ENCODE data around the gene ENO3.

Gene ENO3

DNA sequence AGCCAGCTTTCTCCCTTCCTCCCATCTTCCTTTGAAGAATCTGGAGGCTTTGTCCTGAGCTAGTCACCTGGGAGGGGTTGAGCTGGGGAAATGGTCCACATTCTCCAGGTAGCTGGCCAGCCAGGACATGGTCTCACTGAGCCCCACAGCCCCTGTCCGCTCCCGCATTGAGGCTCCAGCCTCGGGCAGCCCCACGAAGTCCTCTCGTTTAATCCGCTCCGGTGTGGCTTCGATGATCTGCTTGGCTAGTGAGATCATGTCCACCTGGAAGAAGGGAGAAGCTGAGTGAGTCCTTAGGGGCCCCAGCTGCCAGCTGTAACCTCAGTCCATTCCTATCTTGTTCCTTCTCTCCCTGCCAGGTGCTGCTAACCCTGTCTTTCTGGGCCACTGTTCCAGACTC lies 19.4 kb downstream of the ENO3 start:
- Histone ChIP-seq H3K27me3 (no peaks in the 10 kb centered on the region), H3K27ac (no peak overlapping the region), H3K9me3 (no peaks in the 10 kb centered on the region), H3K36me3 (peaks cover 70% of the 10 kb centered on the region), H3K4me1 (peaks cover 42% of the 10 kb centered on the region), H4K20me1 (no peaks in the 10 kb centered on the region), H3K4me3 (no peak overlapping the region), H3K9ac (peak overlapping the region; percentile 83; the same call in 1 of the 2 replicates), H3K4me2 (no peak overlapping the region)
- no peak for TF ChIP-seq Cebpa-rat (IDR thresholded peaks at IDR 0.05)

DNA sequence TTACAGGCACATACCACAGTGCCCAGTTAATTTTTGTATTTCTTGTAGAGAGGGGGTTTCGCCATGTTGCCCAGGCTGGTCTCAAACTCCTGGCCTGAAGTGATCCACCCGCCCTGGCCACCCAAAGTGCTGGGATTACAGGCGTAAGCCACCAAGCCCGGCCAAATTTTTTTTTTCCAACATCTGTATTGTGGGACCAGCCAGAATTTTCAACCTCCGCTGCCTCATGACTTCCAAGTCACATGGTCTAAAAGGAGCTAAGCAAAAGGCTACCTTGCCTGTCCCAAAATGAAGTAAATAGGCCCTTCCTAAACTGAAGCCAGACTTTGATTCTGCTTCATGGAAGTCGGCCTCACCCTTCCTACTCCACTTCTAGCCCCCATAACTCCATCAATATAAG lies 20.9 kb downstream of the ENO3 start:
- Histone ChIP-seq H4K20me1 (no peaks in the 10 kb centered on the region), H3K4me2 (no peak overlapping the region), H3K9ac (no peak overlapping the region), H3K4me3 (no peak overlapping the region), H3K27ac (no peak overlapping the region), H3K4me1 (peaks cover 28% of the 10 kb centered on the region), H3K27me3 (no peaks in the 10 kb centered on the region), H3K9me3 (no peaks in the 10 kb centered on the region), H3K36me3 (peaks cover 71% of the 10 kb centered on the region)
- no peak for TF ChIP-seq Cebpa-rat (IDR thresholded peaks at IDR 0.05)

DNA sequence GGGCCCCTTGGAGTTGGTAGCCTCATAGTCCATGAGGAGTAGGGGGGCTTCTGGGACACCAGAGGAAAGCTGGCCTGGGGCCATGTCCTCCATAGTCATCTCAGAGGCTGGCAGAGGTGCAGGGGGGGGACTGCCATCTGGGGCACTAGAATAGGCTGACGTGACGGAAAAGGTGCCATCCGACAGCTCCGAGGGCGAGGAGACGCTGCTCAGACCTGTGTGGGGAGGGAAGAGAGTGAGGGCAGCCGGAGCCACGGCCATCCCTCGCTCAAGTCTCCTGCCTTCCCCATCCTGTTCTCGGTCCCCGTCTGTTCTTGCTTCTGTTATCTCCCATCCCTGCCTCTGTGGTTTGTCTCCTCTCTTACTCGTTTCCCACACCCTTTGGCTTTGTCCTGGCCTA lies 21.4 kb downstream of the ENO3 start:
- Histone ChIP-seq H3K4me3 (no peak overlapping the region), H3K4me1 (peaks cover 28% of the 10 kb centered on the region), H3K27me3 (no peaks in the 10 kb centered on the region), H3K27ac (no peak overlapping the region), H3K36me3 (peaks cover 76% of the 10 kb centered on the region), H3K9ac (no peak overlapping the region), H3K9me3 (no peaks in the 10 kb centered on the region), H4K20me1 (no peaks in the 10 kb centered on the region), H3K4me2 (no peak overlapping the region)
- no peak for TF ChIP-seq Cebpa-rat (IDR thresholded peaks at IDR 0.05)

DNA sequence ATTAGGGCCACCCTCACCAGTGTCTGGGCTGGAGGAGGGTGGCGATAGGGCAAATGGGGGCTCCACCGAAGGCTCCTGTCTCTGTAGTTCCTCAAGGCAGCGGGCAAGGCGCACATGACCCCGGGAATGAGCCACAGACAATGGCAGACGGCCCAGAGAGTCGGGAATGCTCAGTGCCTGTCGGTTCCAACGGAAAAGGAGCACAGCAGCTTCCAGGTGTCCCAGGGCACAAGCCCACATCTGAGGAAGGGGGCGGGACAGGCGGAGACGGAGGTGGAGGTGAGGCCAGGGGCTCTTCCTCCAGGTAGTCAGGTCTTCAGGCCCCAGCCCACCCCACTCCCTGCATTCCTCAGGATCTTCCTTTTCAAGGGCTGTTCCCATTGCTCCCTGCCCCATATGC lies 21.8 kb downstream of the ENO3 start:
- TF ChIP-seq Cebpa-rat (IDR thresholded peaks at IDR 0.05) = no peak
- H3K4me2 ChIP-seq = no peak overlapping the region
- no peak overlapping the region for H3K9ac ChIP-seq
- H3K9me3 ChIP-seq = no peaks in the 10 kb centered on the region
- H3K27ac ChIP-seq = no peak overlapping the region
- no peak overlapping the region for H3K4me3 ChIP-seq
- H3K36me3 ChIP-seq = peaks cover 80% of the 10 kb centered on the region
- no peaks in the 10 kb centered on the region for H3K27me3 ChIP-seq
- H4K20me1 ChIP-seq = no peaks in the 10 kb centered on the region
- H3K4me1 ChIP-seq = peaks cover 28% of the 10 kb centered on the region

DNA sequence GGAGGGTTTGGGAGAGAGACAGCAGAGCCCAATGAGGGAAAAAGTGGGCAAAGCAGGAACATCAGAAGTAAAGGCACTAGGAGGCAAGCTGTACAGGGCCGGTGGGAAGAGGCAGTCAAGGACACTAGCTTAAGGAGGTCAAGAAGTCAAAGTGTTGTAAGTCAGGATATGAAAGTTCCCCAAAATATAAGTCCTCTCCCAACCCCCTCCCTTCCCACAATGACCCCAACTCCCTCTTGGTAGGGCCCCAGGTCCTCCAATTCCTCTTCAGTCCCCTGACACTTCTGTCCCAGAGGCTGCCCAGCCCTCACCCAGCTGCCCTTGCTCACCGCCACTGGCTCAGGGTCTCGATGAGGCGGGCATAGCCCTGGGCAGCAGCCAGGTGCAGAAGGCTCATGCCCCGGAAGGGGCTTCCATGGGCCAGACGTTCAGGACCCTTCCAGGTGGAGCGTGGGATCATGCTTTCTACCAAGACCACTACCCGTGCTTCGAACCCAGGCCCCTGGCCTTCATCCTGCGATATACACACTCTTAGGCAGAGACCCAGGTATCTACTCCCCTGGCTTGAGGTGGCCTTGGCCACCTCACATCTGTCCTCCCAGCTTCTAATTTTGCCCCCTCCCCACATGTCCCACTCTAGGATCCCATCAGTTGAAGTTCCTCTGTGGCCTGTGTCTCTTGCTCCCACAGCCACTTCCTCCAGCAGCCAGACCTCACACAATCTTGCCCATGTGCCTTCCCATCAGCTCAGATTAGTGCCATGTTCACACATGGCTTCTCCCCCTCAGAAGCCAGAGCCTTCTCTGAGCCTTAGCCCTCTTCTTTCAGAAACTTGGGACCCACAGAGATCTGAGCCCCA lies 22.6 kb downstream of the ENO3 start:
- no peak overlapping the region for H3K4me3 ChIP-seq
- no peak overlapping the region for H3K4me2 ChIP-seq
- no peak for TF ChIP-seq Cebpa-rat (IDR thresholded peaks at IDR 0.05)
- no peak overlapping the region; the same call in 1 of the 2 replicates for H3K27ac ChIP-seq
- no peaks in the 10 kb centered on the region for H3K9me3 ChIP-seq
- peaks cover 26% of the 10 kb centered on the region for H3K4me1 ChIP-seq
- no peaks in the 10 kb centered on the region for H4K20me1 ChIP-seq
- H3K9ac ChIP-seq = 0 out of 2 replicates have a peak overlapping the region, but pooled peaks have one; percentile 15
- peaks cover 88% of the 10 kb centered on the region for H3K36me3 ChIP-seq
- H3K27me3 ChIP-seq = no peaks in the 10 kb centered on the region

DNA sequence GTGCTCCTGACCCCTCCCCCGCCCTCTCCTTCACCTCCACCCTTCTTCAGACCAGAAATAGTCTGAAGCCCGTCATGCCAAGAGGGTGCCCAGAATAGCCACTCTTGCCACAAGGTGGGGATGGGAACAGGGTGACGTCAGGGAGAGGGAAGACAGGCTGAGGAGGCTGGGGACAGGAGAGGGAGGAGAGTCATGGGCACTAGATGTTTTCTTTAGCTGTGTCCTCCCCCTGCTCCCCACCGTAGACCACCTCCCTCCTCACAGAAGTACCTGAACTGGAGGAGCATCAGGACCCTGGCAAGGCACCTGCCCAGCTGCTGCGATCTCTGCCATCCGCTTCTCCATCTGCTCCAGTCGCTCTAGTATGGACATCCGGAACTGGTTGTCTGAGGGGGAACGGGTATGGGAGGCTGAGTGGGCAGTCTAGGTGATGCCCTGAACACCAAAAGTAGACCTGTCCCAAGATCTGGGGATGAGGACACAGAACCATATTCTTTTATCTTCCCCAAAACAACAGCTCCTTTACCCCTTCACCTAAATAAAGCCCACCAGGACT lies 23.3 kb downstream of the ENO3 start:
- Histone ChIP-seq H3K4me3 (no peak overlapping the region), H4K20me1 (no peaks in the 10 kb centered on the region), H3K36me3 (peaks cover 90% of the 10 kb centered on the region), H3K4me2 (no peak overlapping the region), H3K9ac (0 out of 2 replicates have a peak overlapping the region, but pooled peaks have one; percentile 15), H3K27me3 (no peaks in the 10 kb centered on the region), H3K4me1 (peaks cover 26% of the 10 kb centered on the region), H3K9me3 (no peaks in the 10 kb centered on the region), H3K27ac (no peak overlapping the region; the same call in 1 of the 2 replicates)
- no peak for TF ChIP-seq Cebpa-rat (IDR thresholded peaks at IDR 0.05)

DNA sequence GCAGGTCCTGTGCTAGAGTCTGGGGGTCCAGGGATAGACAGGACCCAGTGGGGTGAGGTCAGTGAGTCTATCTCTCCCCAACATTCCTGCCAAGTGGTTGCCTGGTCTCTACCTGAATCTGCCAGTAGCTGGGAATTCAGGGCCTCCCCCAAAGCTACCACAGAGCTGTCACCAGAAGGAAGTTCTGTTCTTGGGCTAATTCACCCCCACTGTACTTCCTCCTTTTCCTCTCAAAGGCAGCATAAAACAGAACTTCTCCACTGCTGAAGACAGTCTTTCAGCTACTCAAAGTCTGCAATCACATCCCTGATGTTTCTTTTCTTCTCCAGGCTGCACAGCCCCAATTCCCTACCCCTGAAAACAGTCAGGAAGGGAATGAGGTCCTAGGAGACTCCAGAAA lies 27.8 kb downstream of the ENO3 start:
- Histone ChIP-seq H3K27ac (peak overlapping the region; percentile 3; the same call in 1 of the 2 replicates), H4K20me1 (no peaks in the 10 kb centered on the region), H3K9ac (peak overlapping the region; percentile 33), H3K4me2 (peak overlapping the region; percentile 49), H3K4me3 (no peak overlapping the region), H3K36me3 (peaks cover 72% of the 10 kb centered on the region), H3K4me1 (peaks cover 41% of the 10 kb centered on the region), H3K27me3 (no peaks in the 10 kb centered on the region), H3K9me3 (no peaks in the 10 kb centered on the region)
- no peak for TF ChIP-seq Cebpa-rat (IDR thresholded peaks at IDR 0.05)

DNA sequence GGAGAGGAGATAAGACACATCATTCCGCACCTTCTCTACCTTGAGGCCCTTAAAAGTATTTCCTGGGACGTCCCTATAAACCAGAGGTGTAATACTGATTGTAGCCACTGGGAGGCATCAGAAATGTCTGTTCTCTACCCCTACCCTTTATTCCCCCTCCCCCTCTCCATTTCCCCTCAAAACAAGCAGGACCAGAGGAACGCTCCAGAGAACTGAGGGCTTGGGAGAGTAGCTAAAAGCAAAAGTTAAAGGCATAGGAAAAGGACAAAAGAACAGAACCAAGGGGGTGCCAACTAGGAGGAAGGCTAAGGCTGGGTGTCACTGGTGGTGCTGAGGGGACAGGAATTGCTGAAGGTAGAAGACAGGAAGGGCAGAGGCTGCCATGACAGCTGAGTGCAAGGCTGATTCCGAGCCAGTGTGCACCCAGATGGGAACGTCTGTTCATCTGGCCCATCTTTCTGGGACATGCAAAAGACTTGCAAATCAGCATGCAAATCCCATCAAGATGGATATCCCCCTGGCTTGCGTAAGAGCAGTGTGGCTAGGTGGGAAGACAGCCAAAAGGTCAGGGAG lies 29.8 kb downstream of the ENO3 start:
- peaks cover 59% of the 10 kb centered on the region for H3K36me3 ChIP-seq
- no peaks in the 10 kb centered on the region for H4K20me1 ChIP-seq
- H3K9me3 ChIP-seq = no peaks in the 10 kb centered on the region
- TF ChIP-seq Cebpa-rat (IDR thresholded peaks at IDR 0.05) = no peak
- H3K9ac ChIP-seq = no peak overlapping the region
- H3K4me2 ChIP-seq = peak overlapping the region; percentile 50
- H3K27ac ChIP-seq = peak overlapping the region; percentile 5; the same call in 1 of the 2 replicates
- H3K4me3 ChIP-seq = no peak overlapping the region
- peaks cover 44% of the 10 kb centered on the region for H3K4me1 ChIP-seq
- H3K27me3 ChIP-seq = no peaks in the 10 kb centered on the region

DNA sequence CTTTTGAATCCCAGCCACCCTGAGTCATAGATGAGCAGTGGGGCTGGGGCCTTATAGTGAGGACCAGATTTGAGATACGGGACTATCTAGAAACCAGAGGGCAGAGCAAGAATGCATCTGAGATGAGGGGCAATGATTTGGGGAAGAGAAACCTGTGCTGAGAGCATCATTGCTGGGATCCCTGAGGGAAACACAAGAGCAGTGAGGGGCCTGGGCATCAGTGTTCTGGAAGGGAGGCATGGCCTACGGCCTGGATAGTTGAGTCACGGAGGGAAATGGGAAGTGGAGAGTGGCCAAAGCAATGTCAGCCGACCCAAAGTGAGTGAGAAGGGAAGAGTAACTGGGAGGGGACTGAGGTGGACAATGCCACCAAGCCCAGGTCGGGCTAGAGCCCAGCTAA lies 31.4 kb downstream of the ENO3 start:
- H3K27ac ChIP-seq = no peak overlapping the region
- H3K4me3 ChIP-seq = no peak overlapping the region
- H3K4me2 ChIP-seq = no peak overlapping the region
- H3K4me1 ChIP-seq = peaks cover 56% of the 10 kb centered on the region
- no peak for TF ChIP-seq Cebpa-rat (IDR thresholded peaks at IDR 0.05)
- no peaks in the 10 kb centered on the region for H4K20me1 ChIP-seq
- H3K27me3 ChIP-seq = no peaks in the 10 kb centered on the region
- H3K9me3 ChIP-seq = no peaks in the 10 kb centered on the region
- no peak overlapping the region for H3K9ac ChIP-seq
- peaks cover 46% of the 10 kb centered on the region for H3K36me3 ChIP-seq

DNA sequence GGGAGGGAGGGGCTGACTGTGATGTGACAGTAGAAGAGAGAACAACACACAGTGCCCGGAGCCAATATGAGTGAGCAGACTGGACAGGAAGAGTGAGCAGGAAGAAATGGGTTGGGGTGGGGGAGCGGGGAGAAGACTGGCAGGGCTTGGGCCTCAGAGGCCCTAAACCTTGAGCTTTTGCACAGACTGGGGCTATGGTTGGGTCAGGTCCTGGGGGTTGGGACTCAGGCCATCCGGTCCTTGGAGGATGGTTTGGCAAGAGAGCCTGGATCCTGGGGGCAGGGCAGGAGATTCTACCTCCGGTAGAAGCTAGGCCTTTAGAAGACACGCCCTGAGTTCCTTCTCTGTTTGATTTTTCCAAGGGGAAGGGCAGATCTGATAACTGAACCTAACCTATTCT lies 35.5 kb downstream of the ENO3 start:
- Histone ChIP-seq H3K9ac (peak overlapping the region; percentile 89), H3K4me3 (peak overlapping the region; percentile 89)
- no peak for TF ChIP-seq Cebpa-rat (IDR thresholded peaks at IDR 0.05)

More for the DNA sequence above, 35.5 kb downstream of the ENO3 start:
- H4K20me1 ChIP-seq = 0 out of 2 replicates have a peak, but pooled peaks cover 6% of the 10 kb centered on the region
- peak overlapping the region; percentile 98 for H3K4me2 ChIP-seq
- H3K9me3 ChIP-seq = no peaks in the 10 kb centered on the region
- H3K27me3 ChIP-seq = no peaks in the 10 kb centered on the region
- peak overlapping the region; percentile 94 for H3K27ac ChIP-seq
- H3K4me1 ChIP-seq = peaks cover 52% of the 10 kb centered on the region
- peaks cover 14% of the 10 kb centered on the region for H3K36me3 ChIP-seq

Data from BLaER1 (cell line).